H1 (cell line): ENCODE data around the gene ETS1. TPM values are rescaled to one million over a fixed set of nuclear protein-coding genes. Genes with fewer than 3 reads are reported as not detected.

Experiments used
- CTCF ChIA-PET: fragments of 300-600 bp; sonication (Branson Sonifier 250); formaldehyde crosslinking; loops from one replicate; lab custom pipeline; 2021; ENCODE audit not compliant: partially characterized antibody; lab: Charles Lee
- POLR2A ChIA-PET: fragments of 300-600 bp; sonication (Branson Sonifier 250); formaldehyde crosslinking; loops from one replicate; lab custom pipeline; 2021; ENCODE audit warnings: inconsistent platforms; ENCODE audit not compliant: partially characterized antibody; lab: Charles Lee
- DNase-seq, 2 experiments: peaks; one replicate each; pipeline versions ENCODE4 v3.0.0 to v3.0.0-alpha.2; 2010 to 2022; ENCODE audit warnings: low spot score in 2 of 2, low read depth in 1 of 2, mixed read lengths in 1 of 2
- FAIRE-seq: peaks from 2 replicates; lab custom pipeline; 2011; peaks lifted over from hg19 to GRCh38; lab: Jason Lieb, UNC
- H2AFZ ChIP-seq: 2 replicates; pipeline ENCODE4 v1.8.1; 2012; ENCODE audit warnings: low read length, inconsistent platforms
- H2AK5ac ChIP-seq: 2 replicates; pipeline ENCODE4 v1.6.1; 2013; ENCODE audit warnings: low read depth, low read length
- H2BK120ac ChIP-seq: replicated peaks from 2 replicates; pipeline ENCODE3; 2013; ENCODE audit warnings: low read depth, low read length, inconsistent platforms
- H2BK12ac ChIP-seq: 2 replicates; pipeline ENCODE4 v1.6.1; 2013; ENCODE audit warnings: low read depth, low read length
- H2BK15ac ChIP-seq: 2 replicates; pipeline ENCODE4 v1.6.1; 2013; ENCODE audit warnings: low read length
- H2BK20ac ChIP-seq: 2 replicates; pipeline ENCODE4 v1.6.1; 2013; ENCODE audit warnings: low read length
- H2BK5ac ChIP-seq: 2 replicates; pipeline ENCODE4 v1.6.1; 2013; ENCODE audit warnings: low read depth, low read length
- H3K14ac ChIP-seq: 2 replicates; pipeline ENCODE4 v1.6.1; 2013; ENCODE audit warnings: inconsistent platforms; ENCODE audit not compliant: insufficient read length
- H3K18ac ChIP-seq: 2 replicates; pipeline ENCODE4 v1.6.1; 2013; ENCODE audit warnings: low read length; ENCODE audit errors: extremely low read depth
- H3K23ac ChIP-seq: 2 replicates; pipeline ENCODE4 v1.6.1; 2013; ENCODE audit warnings: inconsistent platforms; ENCODE audit not compliant: insufficient read length
- H3K23me2 ChIP-seq: 2 replicates; pipeline ENCODE4 v1.6.1; 2013; ENCODE audit warnings: low read depth, low read length
- H3K27ac ChIP-seq: 2 replicates; pipeline ENCODE4 v1.6.1; 2011; ENCODE audit warnings: low read depth, low read length, inconsistent platforms
- H3K27me3 ChIP-seq, 4 experiments: replicated peaks in 1 of 4; 1 replicate in 1 of 4; 2 replicates in 3 of 4; pipeline versions ENCODE4 v1.6.1 to v1.8.1; 2011 to 2013; ENCODE audit warnings: low read length in 3 of 4, mild to moderate bottlenecking in 3 of 4, inconsistent platforms in 2 of 4, mixed read lengths in 2 of 4, moderate library complexity in 1 of 4; ENCODE audit not compliant: control insufficient read depth in 3 of 4, insufficient read depth in 3 of 4; ENCODE audit errors: extremely low read depth in 1 of 4
- H3K36me3 ChIP-seq, 4 experiments: 2 replicates each; pipeline versions ENCODE4 v1.6.1 to v1.8.1; 2011 to 2013; ENCODE audit warnings: mild to moderate bottlenecking in 4 of 4, low read length in 3 of 4, moderate library complexity in 2 of 4, control low read depth in 1 of 4, inconsistent platforms in 1 of 4; ENCODE audit not compliant: insufficient read depth in 4 of 4, control insufficient read depth in 2 of 4
- H3K4ac ChIP-seq: replicated peaks from 2 replicates; pipeline ENCODE3; 2013; ENCODE audit warnings: low read length, low read depth, mixed read lengths, inconsistent platforms; ENCODE audit not compliant: insufficient read length
- H3K4me1 ChIP-seq, 4 experiments: replicated peaks in 1 of 4; 1 replicate in 1 of 4; 2 replicates in 3 of 4; pipeline versions ENCODE4 v1.6.1 to v1.8.1; 2011 to 2013; ENCODE audit warnings: low read length in 3 of 4, inconsistent platforms in 2 of 4, mixed read lengths in 1 of 4; ENCODE audit not compliant: insufficient read depth in 4 of 4, control insufficient read depth in 3 of 4
- H3K4me2 ChIP-seq, 2 experiments: 2 replicates each; pipeline versions ENCODE4 v1.6.1 to v1.8.1; 2011 to 2013; ENCODE audit warnings: low read depth in 2 of 2, low read length in 2 of 2, control low read depth in 1 of 2, inconsistent platforms in 1 of 2, mild to moderate bottlenecking in 1 of 2; ENCODE audit not compliant: insufficient read depth in 1 of 2
- H3K4me3 ChIP-seq, 4 experiments: fragments of 200-600, 300-600 bp in 1 of 4; sonication (generic), shearing (Covaris generic), sonication (Bioruptor Twin) in 1 of 4; 2 replicates each; pipeline versions ENCODE4 v1.5.1 to v1.8.1; 2011 to 2016; ENCODE audit warnings: low read length in 4 of 4, low read depth in 3 of 4, control low read depth in 2 of 4, inconsistent platforms in 2 of 4, mild to moderate bottlenecking in 2 of 4, mixed read lengths in 1 of 4, moderate library complexity in 1 of 4; ENCODE audit not compliant: insufficient read depth in 2 of 4; ENCODE audit errors: extremely low read depth in 1 of 4
- H3K56ac ChIP-seq: replicated peaks from 2 replicates; pipeline ENCODE3; 2013; ENCODE audit warnings: low read depth, mild to moderate bottlenecking, mixed read lengths, low read length, inconsistent platforms; ENCODE audit not compliant: insufficient read length
- H3K79me1 ChIP-seq: 2 replicates; pipeline ENCODE4 v1.6.1; 2013; ENCODE audit warnings: low read depth, low read length, control low read depth
- H3K79me2 ChIP-seq, 2 experiments: 2 replicates each; pipeline versions ENCODE4 v1.6.1 to v1.8.1; 2012 to 2013; ENCODE audit warnings: low read length in 2 of 2, mild to moderate bottlenecking in 2 of 2, inconsistent platforms in 1 of 2; ENCODE audit not compliant: insufficient read depth in 2 of 2, control insufficient read depth in 1 of 2
- H3K9ac ChIP-seq, 4 experiments: replicated peaks in 1 of 4; 1 replicate in 1 of 4; 2 replicates in 3 of 4; pipeline versions ENCODE4 v1.6.1 to v1.8.1; 2011 to 2013; ENCODE audit warnings: low read depth in 3 of 4, low read length in 3 of 4, control low read depth in 2 of 4, mild to moderate bottlenecking in 2 of 4, moderate library complexity in 2 of 4, inconsistent platforms in 1 of 4; ENCODE audit errors: extremely low read depth in 1 of 4
- H3K9me3 ChIP-seq, 2 experiments: 2 replicates each; pipeline versions ENCODE4 v1.6.1 to v1.8.1; 2012 to 2013; ENCODE audit warnings: mild to moderate bottlenecking in 2 of 2, moderate library complexity in 2 of 2, control low read depth in 1 of 2, inconsistent platforms in 1 of 2, low read depth in 1 of 2, low read length in 1 of 2, mixed read lengths in 1 of 2; ENCODE audit not compliant: insufficient read depth in 2 of 2
- H4K20me1 ChIP-seq, 2 experiments: replicated peaks in 1 of 2; 2 replicates each; pipeline versions ENCODE3 to v1.8.1; 2011 to 2013; ENCODE audit warnings: inconsistent platforms in 2 of 2, low read length in 2 of 2, mild to moderate bottlenecking in 1 of 2; ENCODE audit not compliant: insufficient read depth in 2 of 2, control insufficient read depth in 1 of 2
- H4K5ac ChIP-seq: 2 replicates; pipeline ENCODE4 v1.6.1; 2013; ENCODE audit warnings: low read length, low read depth, mixed read lengths, inconsistent platforms; ENCODE audit not compliant: insufficient read length
- H4K8ac ChIP-seq: 2 replicates; pipeline ENCODE4 v1.8.0; 2013; ENCODE audit warnings: mild to moderate bottlenecking, moderate library complexity, low read length, inconsistent platforms; ENCODE audit not compliant: insufficient read depth; ENCODE audit errors: extremely low read depth
- H4K91ac ChIP-seq: replicated peaks from 2 replicates; pipeline ENCODE3; 2013; ENCODE audit warnings: low read length, mixed read lengths, inconsistent platforms; ENCODE audit not compliant: insufficient read length
- CBX8 ChIP-seq: fragments of 300-800, 300-1000 bp; sonication (generic); IDR thresholded peaks from 2 replicates; pipeline ENCODE4 v1.7.1; 2016; ENCODE audit warnings: low read depth, low read length, borderline replicate concordance
- CTBP2 ChIP-seq: IDR thresholded peaks from 2 replicates; pipeline ENCODE4 v1.7.0; 2011; ENCODE audit warnings: borderline replicate concordance, mild to moderate bottlenecking, moderate library complexity, mixed read lengths, low read length; ENCODE audit not compliant: insufficient read depth, insufficient read length
- E2F6 ChIP-seq: IDR thresholded peaks from 2 replicates; pipeline ENCODE4 v1.6.1; 2012; ENCODE audit warnings: inconsistent platforms
- KDM4A ChIP-seq: IDR thresholded peaks from one replicate; pipeline ENCODE4 v1.7.1; 2012; ENCODE audit warnings: low read depth, mild to moderate bottlenecking, moderate library complexity, low read length, inconsistent platforms; ENCODE audit not compliant: severe bottlenecking
- RBBP5 ChIP-seq: IDR thresholded peaks from 2 replicates; pipeline ENCODE4 v1.7.1; 2012; ENCODE audit warnings: low read depth, mild to moderate bottlenecking, inconsistent platforms, low read length, moderate library complexity, borderline replicate concordance
- SIN3A ChIP-seq, 2 experiments: IDR thresholded peaks in 1 of 2; conservative IDR thresholded peaks in 1 of 2; 2 replicates each; pipeline ENCODE4 v1.6.1; 2011 to 2012; ENCODE audit warnings: low read length in 2 of 2, improper control_type of control experiment in 1 of 2, low read depth in 1 of 2, mild to moderate bottlenecking in 1 of 2
- SP1 ChIP-seq: IDR thresholded peaks from 2 replicates; pipeline ENCODE4 v1.6.1; 2011; ENCODE audit warnings: low read depth, low read length
- USF2 ChIP-seq: IDR thresholded peaks from 2 replicates; pipeline ENCODE4 v1.6.1; 2011; ENCODE audit warnings: low read length, improper control_type of control experiment
- YY1 ChIP-seq: IDR thresholded peaks from 2 replicates; pipeline ENCODE4 v1.6.1; 2011; ENCODE audit warnings: low read depth, mild to moderate bottlenecking, low read length
- WGBS, 2 experiments: shearing (Covaris generic) in 1 of 2; methylation state at CpG; one replicate each; pipeline versions ENCODE4 v1.1.6 to v1.1.7; 2013 to 2015; ENCODE audit warnings: low lambda C conversion rate in 2 of 2, mixed read lengths in 2 of 2, inconsistent platforms in 1 of 2, low coverage in 1 of 2, missing lambda C conversion rate in 1 of 2; ENCODE audit not compliant: insufficient replicate concordance in 2 of 2, insufficient coverage in 1 of 2, insufficient read length in 1 of 2; ENCODE audit errors: extremely low coverage in 1 of 2, missing lambda C conversion rate in 1 of 2; 5-methylcytosine and 5-hydroxymethylcytosine counted together
- polyA plus RNA-seq, 7 experiments: library from polyadenylated mRNA; depleted of rRNA in 3 of 7; stranded (reverse) in 5 of 7; unstranded in 2 of 7; fragments of >200 nt in 5 of 7; fragments of 200-250 nt in 2 of 7; gene quantifications; 1 replicate in 5 of 7; 2 replicates in 1 of 7; 4 replicates in 1 of 7; pipeline versions ENCODE4 v1.2.1 to v1.2.3, GENCODE V29; 2011 to 2013; ENCODE audit warnings: missing spikeins in 2 of 7, mixed read lengths in 2 of 7
- total RNA-seq: library from RNA; stranded (reverse); fragmentation: NEBNext Ultra II Directional; extraction: Animal tissue kit (Norgen Biotek cat#: 25700); gene quantifications from 2 replicates; pipeline ENCODE4 v1.2.1, GENCODE V29; 2021

Gene ETS1
- total and polyA plus RNA-seq, 2 of the 8 experiments (the other 6 are each of a cell fraction or from before 2014, with no cell fraction given), result 10.0 to 35.3 TPM

GRCh38 chr11:128525411-128526243, 61.7 kb downstream of the ETS1 start:
- POLR2A ChIA-PET, result interaction anchor here (0.6 to 1.3 kb wide), 2 partner anchors 19 to 56 kb away, joined by 3 read pairs; no protein-coding TSS in a partner anchor
- FAIRE-seq, result no peak
- no peak for TF ChIP-seq YY1
- TF ChIP-seq E2F6, result no peak
- no peak for TF ChIP-seq CBX8
- no peak for TF ChIP-seq SP1
- no peak for TF ChIP-seq KDM4A
- no peak for TF ChIP-seq CTBP2
- no peak for TF ChIP-seq SIN3A (conservative IDR thresholded peaks at IDR 0.05 in 1 of 2, IDR thresholded peaks at IDR 0.05 in 1 of 2; ENCODE audit: low read depth in 1 of 2, low read length in 2 of 2)
- TF ChIP-seq RBBP5, result no peak
- TF ChIP-seq USF2, result no peak

More at GRCh38 chr11:128525411-128526243, 61.7 kb downstream of the ETS1 start:
- H3K9me3 ChIP-seq, result no peaks in the 10 kb centered on the region
- H3K23ac ChIP-seq, result no peak overlapping the region
- H2AK5ac ChIP-seq, result no peak overlapping the region
- no peak overlapping the region for H3K4ac ChIP-seq
- no peak overlapping the region for H2BK120ac ChIP-seq
- H3K4me2 ChIP-seq, result no peak overlapping the region; a peak in 1 of 4 replicates
- no peak overlapping the region for H3K4me3 ChIP-seq
- peaks cover 5% of the 10 kb centered on the region; the same call in 1 of the 2 replicates for H3K23me2 ChIP-seq
- WGBS, 2 experiments, result 91% methylated on average over 1 of the region's 1 CpG; no CpG with 5 or more reads in 1 of the 2 experiments
- no peak overlapping the region for H3K14ac ChIP-seq
- no peaks in the 10 kb centered on the region for H4K20me1 ChIP-seq
- H3K27ac ChIP-seq, result no peak overlapping the region
- H3K27me3 ChIP-seq, result peaks cover 0 to 46% (median 15%) of the 10 kb centered on the region in 4 experiments; a peak in 6 of 7 replicates
- no peak overlapping the region for H3K56ac ChIP-seq
- peaks cover 0 to 4% (median 1%) of the 10 kb centered on the region in 4 experiments; a peak in 4 of 7 replicates for H3K4me1 ChIP-seq
- no peak overlapping the region for H2AFZ ChIP-seq
- H3K79me1 ChIP-seq, result no peaks in the 10 kb centered on the region
- H2BK12ac ChIP-seq, result no peak overlapping the region
- H2BK15ac ChIP-seq, result no peak overlapping the region
- CTCF ChIA-PET, result interaction anchor here (0.6 to 1.8 kb wide), 10 partner anchors 29 to 238 kb away, joined by 3 to 6 read pairs (median 3); no protein-coding TSS in a partner anchor
- no peak overlapping the region for H3K18ac ChIP-seq
- H2BK5ac ChIP-seq, result no peak overlapping the region
- no peak overlapping the region for H3K9ac ChIP-seq
- H2BK20ac ChIP-seq, result no peak overlapping the region
- H3K79me2 ChIP-seq, result no peaks in the 10 kb centered on the region
- H4K5ac ChIP-seq, result no peak overlapping the region
- H4K8ac ChIP-seq, result no peak overlapping the region
- no peak overlapping the region for H4K91ac ChIP-seq
- no peak for DNase-seq
- no peaks in the 10 kb centered on the region for H3K36me3 ChIP-seq
